ENCODE data around the gene PPFIA3.
"Not testable (repeated sequence)": the region's sequence is repeated elsewhere in the genome, so short reads cannot be mapped to it uniquely, and the experiment has no call there.

The PPFIA3 gene

DNA sequence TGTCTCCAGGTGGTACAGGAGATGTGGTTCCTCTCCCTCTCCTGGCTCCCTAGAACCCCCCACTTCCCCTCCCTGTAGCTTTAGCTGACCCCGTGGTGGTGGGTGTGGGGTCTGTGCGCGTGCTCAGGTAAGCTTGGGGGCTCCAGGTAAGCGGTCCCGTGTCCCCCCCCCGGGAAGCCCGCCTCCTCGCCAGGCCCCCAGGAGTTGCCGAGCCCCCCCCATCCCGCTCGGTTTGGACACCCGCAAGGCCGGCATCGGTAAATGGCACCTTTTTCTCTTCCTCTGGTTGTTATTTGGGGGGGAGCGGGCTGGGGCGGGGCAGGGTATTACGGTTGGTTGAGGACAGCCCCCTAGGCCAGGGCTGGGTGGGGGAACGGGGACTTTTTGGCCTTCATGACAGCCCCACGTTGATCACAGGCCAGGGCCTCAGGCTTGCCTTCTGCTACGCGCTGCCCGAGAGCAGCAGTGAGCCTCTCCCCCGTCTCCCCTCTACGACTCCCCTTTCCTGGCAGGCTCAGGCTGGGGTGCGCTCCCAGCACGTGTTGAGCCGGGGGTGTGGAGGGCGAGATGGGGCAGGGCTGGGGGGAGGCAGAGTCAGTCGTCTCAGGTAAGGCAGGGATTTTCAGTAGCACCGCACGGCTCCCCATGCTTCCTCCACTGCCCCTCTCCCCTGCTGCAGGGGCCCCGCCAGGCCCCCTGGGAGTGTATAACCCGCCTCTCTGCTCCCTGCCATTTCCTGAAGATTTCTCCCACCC lies 15.8 kb upstream of the PPFIA3 start:
- DNase-seq = no peak

DNA sequence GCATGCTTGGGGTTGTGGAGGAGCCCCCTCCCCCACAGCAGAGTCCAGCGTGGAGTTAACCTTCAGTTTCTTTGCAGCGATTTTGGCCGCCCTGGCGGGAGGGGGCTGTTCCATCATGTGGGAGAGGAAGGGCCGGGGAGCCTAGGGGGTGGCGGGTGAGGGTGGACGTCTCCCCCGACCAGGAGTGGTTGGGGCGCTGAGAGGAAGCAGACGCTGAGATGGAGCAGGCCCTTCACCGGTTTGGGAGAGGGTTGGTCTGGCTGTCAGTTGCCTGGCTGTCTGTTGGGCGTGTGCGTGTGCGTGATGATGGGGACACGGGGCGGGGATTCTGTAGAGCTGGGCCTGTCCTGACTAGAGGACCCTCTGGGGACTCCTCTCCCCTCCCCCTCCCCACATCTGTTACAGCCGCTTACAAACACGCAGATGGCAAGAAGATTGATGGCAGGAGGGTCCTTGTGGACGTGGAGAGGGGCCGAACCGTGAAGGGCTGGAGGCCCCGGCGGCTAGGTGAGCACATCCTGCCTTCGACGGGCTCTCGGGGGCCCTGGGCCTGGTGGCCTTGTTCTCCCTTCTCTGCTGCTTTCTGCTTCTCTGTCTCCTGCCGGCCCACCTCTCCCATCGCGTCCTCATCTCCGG lies 15.0 kb upstream of the PPFIA3 start:
- no peak for DNase-seq

DNA sequence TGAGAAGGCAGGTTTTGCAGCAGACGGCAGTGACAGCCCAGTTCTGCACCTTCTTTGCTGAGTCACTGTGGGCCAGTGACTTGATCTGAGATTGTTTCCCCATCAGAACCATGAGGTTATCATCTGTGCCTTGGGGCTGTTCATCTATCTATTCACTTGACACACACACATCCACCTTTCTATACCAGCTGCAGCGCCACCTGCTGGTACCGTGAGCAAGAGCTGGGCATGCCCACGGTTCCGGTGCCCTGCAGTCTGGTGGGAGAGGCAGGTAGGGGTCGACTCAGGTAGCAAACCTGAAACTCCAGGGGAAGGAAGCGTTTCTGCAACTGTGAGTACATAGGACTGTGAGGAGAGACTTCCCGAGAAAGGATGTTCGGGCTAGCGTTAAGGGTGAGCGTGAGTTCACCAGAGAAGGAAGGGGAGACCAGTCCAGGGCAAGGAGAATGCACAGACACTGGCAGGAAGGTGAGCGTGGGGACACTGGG lies 12.7 kb upstream of the PPFIA3 start:
- no peak for DNase-seq

DNA sequence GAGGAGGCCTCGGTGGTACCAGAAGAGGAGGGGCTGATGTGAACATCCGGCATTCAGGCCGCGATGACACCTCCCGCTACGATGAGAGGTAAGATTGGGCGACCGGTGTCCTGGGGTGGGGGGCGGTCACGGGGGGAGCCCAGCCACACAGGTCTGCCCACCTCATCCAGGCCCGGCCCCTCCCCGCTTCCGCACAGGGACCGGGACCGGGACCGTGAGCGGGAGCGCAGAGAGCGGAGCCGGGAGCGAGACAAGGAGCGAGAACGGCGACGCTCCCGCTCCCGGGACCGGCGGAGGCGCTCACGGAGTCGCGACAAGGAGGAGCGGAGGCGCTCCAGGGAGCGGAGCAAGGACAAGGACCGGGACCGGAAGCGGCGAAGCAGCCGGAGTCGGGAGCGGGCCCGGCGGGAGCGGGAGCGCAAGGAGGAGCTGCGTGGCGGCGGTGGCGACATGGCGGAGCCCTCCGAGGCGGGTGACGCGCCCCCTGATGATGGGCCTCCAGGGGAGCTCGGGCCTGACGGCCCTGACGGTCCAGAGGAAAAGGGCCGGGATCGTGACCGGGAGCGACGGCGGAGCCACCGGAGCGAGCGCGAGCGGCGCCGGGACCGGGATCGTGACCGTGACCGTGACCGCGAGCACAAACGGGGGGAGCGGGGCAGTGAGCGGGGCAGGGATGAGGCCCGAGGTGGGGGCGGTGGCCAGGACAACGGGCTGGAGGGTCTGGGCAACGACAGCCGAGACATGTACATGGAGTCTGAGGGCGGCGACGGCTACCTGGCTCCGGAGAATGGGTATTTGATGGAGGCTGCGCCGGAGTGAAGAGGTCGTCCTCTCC lies 11.5 kb upstream of the PPFIA3 start:
- DNase-seq = no peak

DNA sequence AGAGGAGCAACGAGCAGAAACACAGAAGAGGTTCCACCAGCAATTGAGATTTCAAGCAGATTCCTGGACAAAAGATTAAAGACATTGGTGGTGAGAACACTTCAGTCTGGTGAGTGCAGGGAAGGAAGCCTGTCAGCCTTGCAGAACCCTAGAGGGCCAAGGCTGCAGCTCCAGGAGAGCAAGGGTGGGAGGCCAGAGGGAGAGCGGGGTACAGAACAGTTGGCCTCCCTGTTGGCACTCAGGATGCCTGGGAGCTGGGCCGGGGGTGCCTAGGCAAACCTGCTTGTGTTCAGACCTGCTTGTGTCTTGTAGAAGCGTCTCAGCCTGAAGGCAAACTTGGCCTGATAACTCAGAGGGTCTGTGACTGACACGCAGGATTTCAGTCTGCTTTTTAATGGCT lies 10.3 kb upstream of the PPFIA3 start:
- no peak for DNase-seq

DNA sequence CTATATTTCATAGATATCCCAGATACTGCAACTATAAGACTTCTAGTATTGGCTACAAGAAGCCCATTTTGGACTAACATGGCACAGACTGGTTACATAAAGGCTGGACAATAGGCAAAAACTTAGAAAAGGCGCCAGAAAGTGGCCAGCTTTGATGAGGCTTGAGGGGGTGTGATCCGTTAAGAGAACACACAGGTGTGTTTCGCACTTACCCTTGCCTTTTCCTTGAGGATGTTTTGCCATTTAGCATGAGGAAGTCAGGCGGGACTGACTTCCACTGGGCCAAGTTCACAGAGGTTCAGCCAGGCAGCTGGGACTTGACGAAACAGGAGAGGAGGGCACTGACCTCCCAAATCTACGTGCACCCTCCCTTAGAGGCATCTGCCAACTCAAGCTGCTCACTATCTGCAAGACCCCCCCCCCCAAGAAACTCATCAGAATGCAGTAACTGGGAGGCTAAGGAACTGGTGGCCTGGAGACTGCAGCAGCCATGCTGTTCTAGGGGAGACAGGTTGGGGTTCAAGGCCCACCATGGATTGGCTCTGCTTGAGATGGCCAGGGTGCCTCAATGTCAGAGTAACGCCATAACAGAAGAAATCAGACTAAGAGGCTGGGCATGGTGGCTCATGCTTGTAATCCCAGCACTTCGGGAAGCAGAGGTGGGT lies 9.6 kb upstream of the PPFIA3 start:
- DNase-seq = no peak

DNA sequence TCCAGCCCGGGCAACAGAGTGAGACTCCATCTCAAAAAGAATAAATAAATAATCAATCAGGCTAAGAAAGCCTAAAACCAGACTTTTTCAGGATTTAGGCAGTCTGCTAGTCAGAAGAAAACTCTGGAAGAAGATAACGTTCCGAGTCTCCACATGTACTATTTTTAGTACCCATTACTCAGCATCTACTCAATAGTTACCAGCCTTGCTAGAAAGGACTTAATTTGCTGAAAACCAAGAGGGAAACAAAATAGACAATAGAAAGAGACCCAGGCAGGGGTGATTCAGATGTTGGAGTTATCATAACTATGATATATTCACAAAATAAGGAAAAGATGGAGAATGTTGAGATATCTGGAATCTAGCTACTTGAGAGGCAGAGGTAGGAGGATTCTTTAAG lies 8.8 kb upstream of the PPFIA3 start:
- DNase-seq = no peak

DNA sequence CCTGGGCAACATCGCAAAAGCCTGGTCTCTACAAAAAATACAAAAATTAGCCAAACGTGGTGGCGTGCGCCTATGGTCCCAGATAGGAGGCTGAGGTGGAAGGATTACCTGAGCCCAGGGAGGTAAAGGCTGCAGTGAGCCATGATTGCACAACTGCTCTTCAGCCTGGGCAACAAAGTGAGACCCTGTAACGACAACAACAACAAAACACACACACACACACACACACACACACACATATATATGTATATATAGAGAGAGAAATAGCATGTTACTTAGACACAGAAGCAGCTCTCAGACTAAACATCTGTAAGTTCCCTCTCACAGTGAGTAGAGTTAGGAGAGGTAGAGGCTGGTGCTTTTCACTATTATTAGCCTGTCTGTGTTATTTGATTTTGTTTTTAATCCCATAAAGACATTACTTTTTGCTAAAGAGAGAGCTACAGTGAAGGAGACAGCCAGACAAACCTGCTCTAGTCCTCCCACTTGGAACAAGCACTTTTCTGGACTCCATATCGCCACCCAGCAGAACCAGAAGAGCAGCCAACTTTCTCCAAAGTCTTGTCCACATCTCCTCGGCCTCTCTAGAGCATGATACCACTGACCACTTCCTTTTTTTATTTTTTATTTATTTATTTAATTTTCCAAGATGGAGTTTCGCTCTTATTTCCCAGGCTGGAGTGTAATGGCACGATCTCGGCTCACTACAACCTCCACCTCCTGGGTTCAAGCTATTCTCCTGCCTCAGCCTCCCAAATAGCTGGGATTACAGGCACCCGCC lies 7.9 kb upstream of the PPFIA3 start:
- DNase-seq = no peak

DNA sequence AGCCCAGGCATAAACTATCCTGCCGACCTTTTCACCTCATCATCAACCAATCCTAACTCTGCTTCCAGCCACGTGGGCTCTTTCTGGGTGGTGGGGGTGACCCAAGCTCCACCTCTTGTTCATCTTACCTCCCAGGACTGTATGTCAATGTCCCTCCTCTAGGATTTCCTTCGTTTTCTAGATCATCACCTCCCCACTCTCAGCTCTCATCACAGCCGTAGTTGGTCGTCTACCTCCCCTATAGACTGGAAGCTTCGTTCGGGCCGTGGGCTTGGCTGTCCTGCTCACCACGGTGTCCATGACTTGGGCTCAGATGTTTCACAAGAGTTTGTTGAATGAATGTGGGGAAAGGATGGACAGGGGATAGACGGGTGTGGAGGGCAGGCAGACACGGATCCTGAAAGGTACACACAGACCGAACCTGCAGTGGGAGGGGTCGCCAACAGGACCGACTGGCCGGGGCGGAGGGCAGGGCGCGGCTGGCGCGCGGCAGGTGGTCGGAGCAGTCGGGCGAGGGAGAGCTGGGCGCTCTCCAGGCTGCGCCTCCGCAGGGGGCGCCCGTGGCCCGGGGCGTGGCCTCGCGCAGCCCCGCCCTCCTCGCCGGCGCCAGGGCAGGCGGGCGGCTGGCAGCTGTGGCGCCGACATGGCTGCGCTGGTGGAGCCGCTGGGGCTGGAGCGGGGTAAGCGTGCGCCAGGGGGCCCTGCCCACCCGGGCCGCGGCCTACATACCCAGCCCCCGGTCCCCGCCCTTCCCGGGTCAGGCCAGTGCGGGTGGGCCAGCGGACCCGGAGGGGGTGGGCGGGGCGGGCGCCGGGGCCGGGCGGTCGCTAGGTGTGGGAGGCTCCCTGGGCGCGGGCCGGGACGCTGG lies 5.3 kb upstream of the PPFIA3 start, which contains the start of gene LIN7B:
Gene LIN7B (plus strand): TSS at position 609 of the 868 bp plus-strand sequence. CDS start 35 bp downstream, at position 644.
- DNase-seq = peak; percentile 62

DNA sequence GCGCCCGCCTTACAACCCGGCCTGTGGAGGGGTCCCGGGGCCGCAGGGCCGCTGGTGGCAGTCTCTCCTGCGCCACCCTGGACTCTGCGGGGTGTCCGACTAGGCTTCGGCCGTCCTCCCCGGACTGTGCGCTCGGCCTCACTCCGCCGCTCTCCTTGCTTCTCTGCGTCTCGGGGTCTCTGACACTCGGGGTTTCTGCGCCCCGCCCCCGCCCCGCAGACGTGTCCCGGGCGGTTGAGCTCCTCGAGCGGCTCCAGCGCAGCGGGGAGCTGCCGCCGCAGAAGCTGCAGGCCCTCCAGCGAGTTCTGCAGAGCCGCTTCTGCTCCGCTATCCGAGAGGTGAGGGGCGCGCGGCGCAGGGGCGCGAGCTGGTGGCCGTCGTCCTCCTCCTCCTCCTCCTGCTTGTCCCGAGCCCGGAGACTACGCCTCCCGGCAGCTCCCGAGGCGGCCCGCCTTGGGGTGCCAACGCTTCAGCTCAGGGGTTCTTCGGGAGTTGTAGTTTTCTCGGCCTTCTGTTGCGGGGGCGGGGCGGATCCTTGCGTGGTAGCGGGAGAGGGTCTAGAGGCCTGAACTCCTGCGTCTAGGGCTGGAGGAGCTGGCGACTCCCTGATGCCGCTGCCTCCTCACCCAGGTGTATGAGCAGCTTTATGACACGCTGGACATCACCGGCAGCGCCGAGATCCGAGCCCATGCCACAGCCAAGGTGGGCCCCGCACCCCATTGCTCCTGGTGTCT lies 4.5 kb upstream of the PPFIA3 start:
- peak; percentile 16 for DNase-seq

DNA sequence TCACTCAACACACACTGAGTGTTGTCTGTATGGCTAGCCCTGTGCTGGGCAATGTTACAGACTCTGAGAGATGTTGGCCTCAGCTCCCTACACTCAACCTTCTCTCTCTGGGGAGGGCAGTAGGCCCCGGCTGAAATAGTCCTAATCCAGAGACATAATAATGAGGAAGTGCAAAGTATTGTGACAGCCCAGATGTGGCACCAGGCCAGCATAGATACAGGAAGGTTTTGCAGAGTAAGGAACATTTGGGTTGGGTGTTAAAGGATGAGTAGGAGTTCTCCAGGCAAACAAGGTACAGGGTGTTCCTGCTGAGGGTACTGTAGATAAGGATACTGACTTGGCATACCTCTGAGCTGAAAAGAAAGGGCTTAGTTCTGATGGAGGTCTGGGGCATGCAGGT lies 2.8 kb upstream of the PPFIA3 start:
- DNase-seq = no peak

DNA sequence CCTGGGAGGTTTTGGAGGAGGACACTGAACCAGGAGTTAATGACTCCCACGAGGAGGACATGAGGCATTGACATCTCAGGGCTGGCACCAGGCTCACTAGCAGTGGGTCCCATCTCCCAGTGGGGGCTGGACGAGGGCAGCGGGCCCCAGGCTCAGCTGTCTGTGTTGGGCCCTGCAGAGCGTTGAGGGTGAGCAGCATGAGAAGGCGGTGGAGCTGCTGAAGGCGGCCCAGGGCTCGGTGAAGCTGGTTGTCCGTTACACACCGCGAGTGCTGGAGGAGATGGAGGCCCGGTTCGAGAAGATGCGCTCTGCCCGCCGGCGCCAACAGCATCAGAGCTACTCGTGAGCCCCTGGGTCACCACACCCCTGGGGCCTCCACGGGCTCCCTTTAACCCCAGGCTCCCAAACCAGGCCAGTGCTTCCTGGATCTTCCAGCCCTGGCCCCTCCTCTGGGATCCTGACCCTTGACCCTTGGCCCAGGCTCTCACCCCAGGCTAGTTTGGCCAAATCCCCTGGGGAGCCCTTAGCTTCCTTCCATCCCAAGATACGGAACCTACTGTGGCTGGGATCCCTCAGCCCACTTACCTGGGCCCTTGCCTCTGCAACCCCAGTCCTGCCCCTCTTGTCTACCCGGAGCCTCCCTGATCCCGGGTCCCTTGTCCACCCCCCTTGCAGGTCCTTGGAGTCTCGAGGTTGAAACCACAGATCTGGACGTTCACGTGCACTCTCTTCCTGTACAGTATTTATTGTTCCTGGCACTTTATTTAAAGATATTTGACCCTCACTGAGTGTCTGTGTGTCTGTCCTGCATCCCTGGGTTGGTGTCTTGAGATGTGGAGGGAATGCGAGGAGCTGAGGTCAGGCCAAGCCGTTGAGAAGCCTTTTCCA lies 1.4 kb upstream of the PPFIA3 start:
- no peak for DNase-seq

DNA sequence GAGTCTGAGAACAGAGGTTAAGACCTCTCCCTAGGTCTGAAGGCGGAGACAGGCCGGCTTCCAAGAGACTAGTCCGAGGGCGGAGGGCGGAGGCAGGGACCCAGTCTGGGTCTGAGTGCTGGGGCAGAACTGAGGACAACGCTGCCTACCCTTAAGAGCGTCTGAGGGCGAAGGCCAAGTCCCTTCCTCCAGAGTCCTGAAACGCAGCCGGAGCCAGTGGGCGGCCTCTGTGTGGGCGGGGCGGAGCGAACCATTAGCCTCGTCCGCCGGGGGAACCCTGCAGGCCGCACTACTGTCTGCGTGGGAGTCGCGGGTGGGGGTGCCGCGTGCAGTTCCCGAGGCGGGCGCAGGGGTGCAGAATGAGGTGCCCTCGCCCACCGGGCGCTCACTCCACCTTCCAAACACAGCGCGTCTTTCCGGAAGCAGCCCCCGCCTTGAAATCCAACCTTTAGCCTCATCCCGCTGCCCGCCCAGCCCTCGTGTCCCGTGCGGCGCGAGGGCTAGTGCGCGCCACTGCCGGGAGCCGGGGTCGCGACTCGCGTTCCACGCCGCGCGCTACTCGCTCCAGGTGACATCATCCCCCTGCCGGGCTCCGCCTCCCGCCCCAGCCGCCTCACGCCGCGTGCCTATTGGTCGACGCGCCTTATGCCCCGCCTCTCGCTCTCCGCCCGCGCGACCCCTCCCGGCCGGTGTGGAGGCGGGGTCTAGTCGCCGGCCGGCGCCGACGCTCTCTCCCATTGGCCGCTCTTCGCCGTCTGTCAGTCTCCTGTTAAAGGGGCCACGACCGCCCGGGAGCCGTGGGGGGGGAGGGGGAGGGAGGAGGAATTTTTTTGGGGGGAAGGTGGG lies 556 bp upstream of the PPFIA3 start, which contains the start of gene C19orf73:
Gene C19orf73 (minus strand): TSS at position 579 of the 846 bp plus-strand sequence. CDS start 121 bp downstream, at position 458.
- peak; percentile 91 for DNase-seq

DNA sequence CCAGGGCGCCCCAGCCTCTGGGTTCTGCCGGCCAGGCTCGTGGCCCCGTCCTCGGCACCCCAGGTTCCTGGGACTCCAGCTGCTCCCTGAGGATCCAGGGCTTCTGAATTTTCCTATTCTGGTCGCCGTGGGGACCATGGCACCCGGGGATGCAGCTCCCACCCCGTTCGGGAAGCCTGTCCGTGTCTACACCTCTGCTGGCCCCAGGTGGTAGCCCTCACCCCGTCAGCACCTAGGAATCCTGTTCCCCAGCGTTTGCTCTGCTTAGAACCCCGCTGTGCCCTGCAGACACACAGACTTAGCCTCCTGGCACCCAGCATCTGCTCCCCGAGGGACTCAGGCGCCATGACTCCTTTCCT lies 960 bp downstream of the PPFIA3 start:
- no peak for DNase-seq

DNA sequence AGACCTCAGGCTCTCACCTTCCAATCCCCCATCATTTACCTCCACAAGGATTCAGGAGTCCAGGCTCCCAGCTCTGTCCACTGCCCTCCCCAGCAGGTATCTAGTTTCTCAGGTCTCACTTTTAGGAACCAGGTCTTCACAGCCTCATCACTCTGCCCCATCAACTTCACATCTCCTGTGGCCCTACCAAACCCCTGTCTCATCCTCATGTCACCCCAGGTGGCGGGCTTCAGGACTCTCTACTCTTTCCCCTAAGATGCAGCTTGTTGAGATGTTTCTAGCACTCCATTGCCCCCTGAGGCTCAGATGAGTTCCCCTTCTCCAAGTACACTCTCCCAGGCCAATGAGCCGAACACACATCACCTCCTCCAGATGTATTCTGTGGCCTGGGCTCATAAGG lies 1.5 kb downstream of the PPFIA3 start:
- DNase-seq = no peak

DNA sequence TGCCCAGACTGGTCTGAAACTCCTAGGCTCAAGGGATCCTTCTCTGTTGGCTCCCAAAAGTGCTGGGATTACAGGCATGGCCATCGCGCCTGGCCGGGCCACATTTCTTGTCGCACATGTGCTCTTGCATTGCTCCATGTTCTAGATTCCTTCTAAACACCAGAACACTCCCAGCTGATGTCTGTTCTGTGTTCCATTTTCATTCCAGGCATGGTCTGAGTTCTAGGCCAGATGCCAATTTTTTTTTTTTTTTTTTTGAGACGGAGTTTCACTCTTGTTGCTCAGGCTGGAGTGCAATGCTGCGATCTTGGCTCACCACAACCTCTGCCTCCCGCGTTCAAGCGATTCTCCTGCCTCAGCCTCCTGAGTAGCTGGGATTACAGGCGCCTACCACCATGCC lies 2.5 kb downstream of the PPFIA3 start:
- not testable (repeated sequence) for DNase-seq

DNA sequence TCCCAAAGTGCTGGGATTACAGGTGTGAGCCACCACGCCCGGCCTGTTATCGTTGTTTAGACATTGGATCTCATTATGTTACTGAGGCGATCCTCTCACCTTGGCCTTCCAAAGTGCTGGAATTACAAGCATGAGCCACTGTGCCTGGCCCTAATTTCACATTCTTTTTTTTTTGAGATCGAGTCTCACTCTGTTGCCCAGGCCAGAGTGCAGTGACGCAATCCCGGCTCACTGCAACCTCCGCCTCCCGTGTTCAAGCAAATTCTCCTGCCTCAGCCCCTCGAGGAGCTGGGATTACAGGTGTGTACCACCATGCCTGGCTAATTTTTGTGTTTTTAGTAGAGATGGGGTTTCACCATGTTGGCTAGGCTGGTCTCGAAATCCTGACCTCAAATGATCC lies 3.9 kb downstream of the PPFIA3 start:
- DNase-seq = not testable (repeated sequence)

DNA sequence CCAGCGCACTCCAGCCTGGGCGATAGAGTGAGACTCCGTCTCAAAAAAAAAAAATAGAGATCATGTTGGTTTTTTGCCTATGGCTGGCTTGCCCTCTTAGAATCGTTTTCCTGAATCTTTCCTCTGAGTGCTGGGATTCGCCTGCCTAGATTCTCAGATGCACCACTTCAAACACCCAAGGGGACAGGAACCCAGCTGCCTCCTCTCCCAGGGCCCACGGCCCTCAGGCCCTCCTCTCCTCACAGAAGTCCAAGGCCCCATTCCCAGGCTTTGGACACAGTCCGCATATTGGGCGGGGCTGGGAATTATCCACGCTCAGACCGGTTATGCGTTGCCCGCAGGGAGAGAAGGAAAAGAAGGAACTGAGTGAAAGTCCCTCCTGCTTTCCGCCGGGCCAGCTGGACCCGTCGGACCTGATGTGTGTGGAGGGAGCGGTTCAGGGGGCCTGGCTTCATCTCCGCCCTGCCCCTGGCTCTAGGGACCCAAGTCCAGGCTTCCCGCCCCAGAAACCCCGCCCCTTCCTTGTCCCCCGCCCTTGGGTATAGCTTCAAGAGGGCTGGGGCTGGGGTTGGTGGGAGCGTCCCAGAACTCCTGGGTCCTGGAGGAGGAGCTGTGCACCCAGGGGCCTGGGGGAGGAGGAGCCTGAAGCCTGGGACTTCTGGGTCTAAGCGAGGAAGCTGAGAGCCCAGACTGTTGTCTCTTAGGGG lies 5.8 kb downstream of the PPFIA3 start:
- DNase-seq = no peak
